ENCODE data around the gene SHC4.
A peak's percentile ranks its signal among the peaks of the same experiment; 100 is the strongest.
"Not testable (repeated sequence)": the region's sequence is repeated elsewhere in the genome, so short reads cannot be mapped to it uniquely, and the experiment has no call there.

SHC4 gene

DNA sequence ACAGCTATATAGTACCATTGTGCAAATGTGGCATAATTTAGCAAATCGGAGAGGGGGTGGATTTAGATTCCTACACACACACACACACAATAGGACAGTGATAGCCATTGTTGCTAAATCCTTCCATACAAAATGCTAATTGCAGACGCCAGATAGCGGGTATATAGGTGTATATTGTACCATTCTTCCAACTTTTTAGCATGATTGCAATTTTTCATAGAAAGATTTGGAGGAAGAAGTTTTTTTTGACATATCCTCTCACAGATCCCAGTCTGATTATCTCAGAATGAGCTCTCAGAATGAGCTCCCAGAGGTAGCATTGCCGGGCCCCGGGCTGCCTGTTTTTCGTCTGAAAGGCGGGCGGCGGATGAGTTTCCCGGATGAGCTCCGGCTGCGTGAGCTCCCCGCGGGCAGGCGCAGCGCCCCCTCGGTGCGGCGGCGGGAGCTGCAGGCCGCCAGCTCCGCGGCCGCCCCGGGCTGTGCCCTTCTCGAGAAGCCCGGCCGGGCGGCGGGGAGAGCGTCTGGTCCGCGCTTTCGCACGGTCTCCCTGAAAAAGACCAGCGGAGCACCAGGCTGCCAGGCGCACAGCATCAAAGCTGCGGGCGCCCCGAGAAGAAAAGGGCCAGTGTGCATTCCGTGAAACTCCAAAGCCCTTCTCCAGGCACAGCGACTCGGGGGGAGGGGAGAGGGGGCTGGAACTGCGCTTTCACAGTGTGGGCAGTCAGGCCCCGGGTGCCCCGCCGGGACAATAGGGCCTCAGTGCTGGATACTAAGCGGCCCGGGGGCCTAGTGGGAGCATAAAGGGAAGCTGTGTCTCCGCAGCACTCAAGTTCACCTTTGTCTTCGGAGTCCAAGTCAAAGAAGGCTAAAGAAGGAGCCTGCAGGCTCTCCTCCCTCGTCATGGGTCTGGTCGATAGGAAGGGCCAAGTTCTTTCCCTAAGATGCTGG lies 12.0 kb upstream of the SHC4 start:
- Mint-ChIP-seq H3K27me3 (ENCODE audit: low read depth) (peaks cover 8% of the 10 kb centered on the region), H3K9me3 (no peaks in the 10 kb centered on the region), H3K4me1 (peaks cover 10% of the 10 kb centered on the region), H3K4me3 (peak overlapping the region; percentile 71 to 75 (median 74)), H3K36me3 (ENCODE audit: low read depth) (peaks cover 4% of the 10 kb centered on the region), H3K27ac (peak overlapping the region; percentile 69 to 76 (median 74))
- peak; percentile 95 to 99 (median 98) for TF ChIP-seq CTCF (IDR thresholded peaks at IDR 0.05; ENCODE audit: unreplicated experiment in 3 of 3)

DNA sequence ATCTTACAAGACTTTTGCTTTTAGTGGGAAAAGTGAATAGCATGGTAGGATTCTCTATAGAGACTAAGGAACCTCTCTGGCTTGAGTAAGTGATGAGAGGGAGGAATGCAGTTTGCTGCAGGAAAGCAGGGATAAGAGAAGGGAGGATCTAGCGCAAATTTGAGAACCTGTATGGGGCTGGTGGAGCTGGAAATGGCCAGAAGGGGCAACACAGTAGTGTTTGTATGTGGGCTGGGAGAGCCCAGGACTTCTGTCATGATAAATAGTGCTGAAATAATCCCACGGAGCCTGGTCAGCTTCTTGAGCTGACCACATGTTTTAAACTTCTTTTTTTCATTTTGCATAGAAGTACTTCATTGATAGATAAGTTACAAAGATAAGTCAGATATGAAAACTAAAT lies 11.2 kb upstream of the SHC4 start:
- Mint-ChIP-seq H3K4me1 (peaks cover 10% of the 10 kb centered on the region), H3K9me3 (peaks cover 2% of the 10 kb centered on the region), H3K36me3 (ENCODE audit: low read depth) (peaks cover 4% of the 10 kb centered on the region)

GRCh38 chr15:48972750-48973503 lies 9.2 kb upstream of the SHC4 start:
- TF ChIP-seq CTCF (IDR thresholded peaks at IDR 0.05; ENCODE audit: unreplicated experiment in 3 of 3), result no peak
- Mint-ChIP-seq H3K9me3 (peaks cover 7% of the 10 kb centered on the region), H3K4me1 (peaks cover 10% of the 10 kb centered on the region), H3K27ac (no peak overlapping the region), H3K27me3 (ENCODE audit: low read depth) (peaks cover 10% of the 10 kb centered on the region), H3K36me3 (ENCODE audit: low read depth) (no peaks in the 10 kb centered on the region), H3K4me3 (no peak overlapping the region)

More for the DNA sequence above, 11.2 kb upstream of the SHC4 start:
- peak overlapping the region; percentile 65 to 76 (median 69) for H3K27ac Mint-ChIP-seq
- H3K27me3 Mint-ChIP-seq (ENCODE audit: low read depth), result peaks cover 6% of the 10 kb centered on the region
- TF ChIP-seq CTCF (IDR thresholded peaks at IDR 0.05; ENCODE audit: unreplicated experiment in 3 of 3), result no peak
- H3K4me3 Mint-ChIP-seq, result peak overlapping the region; percentile 52 to 74 (median 68)

- not testable (repeated sequence) for H3K36me3 Mint-ChIP-seq (ENCODE audit: low read depth); H3K27me3 Mint-ChIP-seq (ENCODE audit: low read depth)
Measured at GRCh38 chr15:48970926-48971325, 7.2 kb upstream of the SHC4 start.

GRCh38 chr15:48968066-48968465 lies 4.3 kb upstream of the SHC4 start:
- Mint-ChIP-seq H3K9me3 (peaks cover 7% of the 10 kb centered on the region), H3K4me3 (no peak overlapping the region), H3K27ac (no peak overlapping the region), H3K4me1 (peaks cover 12% of the 10 kb centered on the region), H3K36me3 (ENCODE audit: low read depth) (no peaks in the 10 kb centered on the region), H3K27me3 (ENCODE audit: low read depth) (peaks cover 11% of the 10 kb centered on the region)
- no peak for TF ChIP-seq CTCF (IDR thresholded peaks at IDR 0.05; ENCODE audit: unreplicated experiment in 3 of 3)

More at GRCh38 chr15:48970926-48971325, 7.2 kb upstream of the SHC4 start:
- H3K9me3 Mint-ChIP-seq, H3K4me3 Mint-ChIP-seq, H3K27ac Mint-ChIP-seq: not testable (repeated sequence)
- H3K4me1 Mint-ChIP-seq, result peaks cover 10% of the 10 kb centered on the region

- H3K27me3 Mint-ChIP-seq (ENCODE audit: low read depth), result peaks cover 11% of the 10 kb centered on the region
- H3K27ac Mint-ChIP-seq, result no peak overlapping the region
- H3K4me3 Mint-ChIP-seq, result no peak overlapping the region
- peaks cover 12% of the 10 kb centered on the region for H3K4me1 Mint-ChIP-seq
- no peaks in the 10 kb centered on the region for H3K36me3 Mint-ChIP-seq (ENCODE audit: low read depth)
- peaks cover 7% of the 10 kb centered on the region for H3K9me3 Mint-ChIP-seq
- no peak for TF ChIP-seq CTCF (IDR thresholded peaks at IDR 0.05; ENCODE audit: unreplicated experiment in 3 of 3)
Measured at GRCh38 chr15:48967336-48967735, 3.6 kb upstream of the SHC4 start.

All from nephron (organoid).